ENCODE measurements around the gene BLMH. TPM values are rescaled to one million over a fixed set of nuclear protein-coding genes. Genes with fewer than 3 reads are reported as not detected.
A peak's percentile ranks its signal among the peaks of the same experiment; 100 is the strongest.

The BLMH gene
- total RNA-seq, 1 donor = 39.8 TPM

DNA sequence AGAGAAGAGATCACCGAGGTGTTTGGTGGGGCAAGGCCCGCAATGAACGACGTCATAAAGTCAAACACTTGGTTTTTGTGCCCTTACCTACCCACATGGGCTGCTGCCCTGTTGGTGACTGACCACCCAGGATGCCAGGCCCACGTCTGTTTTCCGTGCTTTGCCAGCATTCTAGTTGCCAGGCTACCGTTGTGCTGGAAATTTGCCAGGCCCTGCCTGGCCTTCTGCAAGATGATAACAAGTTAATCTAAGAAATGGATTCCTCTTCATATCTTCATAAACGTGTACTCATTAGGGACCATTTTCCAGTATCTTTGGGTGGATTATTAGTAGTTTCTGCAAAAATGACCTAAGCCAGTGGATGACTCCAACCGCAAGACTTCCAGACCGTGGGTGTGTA lies 91.6 kb downstream of the BLMH start:
- H2AFZ ChIP-seq (ENCODE audit: low read length) = no peak overlapping the region
- no peaks in the 10 kb centered on the region for H3K36me3 ChIP-seq (ENCODE audit: insufficient read depth, low read length)
- H3K9me3 ChIP-seq (ENCODE audit: low read depth, low read length) = no peaks in the 10 kb centered on the region
- no peak overlapping the region for H3K4me3 ChIP-seq (ENCODE audit: insufficient read depth, low read length)
- TF ChIP-seq, protein P1, sequence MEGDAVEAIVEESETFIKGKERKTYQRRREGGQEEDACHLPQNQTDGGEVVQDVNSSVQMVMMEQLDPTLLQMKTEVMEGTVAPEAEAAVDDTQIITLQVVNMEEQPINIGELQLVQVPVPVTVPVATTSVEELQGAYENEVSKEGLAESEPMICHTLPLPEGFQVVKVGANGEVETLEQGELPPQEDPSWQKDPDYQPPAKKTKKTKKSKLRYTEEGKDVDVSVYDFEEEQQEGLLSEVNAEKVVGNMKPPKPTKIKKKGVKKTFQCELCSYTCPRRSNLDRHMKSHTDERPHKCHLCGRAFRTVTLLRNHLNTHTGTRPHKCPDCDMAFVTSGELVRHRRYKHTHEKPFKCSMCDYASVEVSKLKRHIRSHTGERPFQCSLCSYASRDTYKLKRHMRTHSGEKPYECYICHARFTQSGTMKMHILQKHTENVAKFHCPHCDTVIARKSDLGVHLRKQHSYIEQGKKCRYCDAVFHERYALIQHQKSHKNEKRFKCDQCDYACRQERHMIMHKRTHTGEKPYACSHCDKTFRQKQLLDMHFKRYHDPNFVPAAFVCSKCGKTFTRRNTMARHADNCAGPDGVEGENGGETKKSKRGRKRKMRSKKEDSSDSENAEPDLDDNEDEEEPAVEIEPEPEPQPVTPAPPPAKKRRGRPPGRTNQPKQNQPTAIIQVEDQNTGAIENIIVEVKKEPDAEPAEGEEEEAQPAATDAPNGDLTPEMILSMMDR (IDR thresholded peaks at IDR 0.05; ENCODE audit: extremely low read depth, low read depth, low read length) = no peak
- H3K79me2 ChIP-seq (ENCODE audit: insufficient read depth, low read length) = no peaks in the 10 kb centered on the region
- peaks cover 12% of the 10 kb centered on the region for H3K4me1 ChIP-seq (ENCODE audit: insufficient read depth, low read length)
- no peak for DNase-seq (ENCODE audit: insufficient read length, low spot score, missing footprints)
- no peaks in the 10 kb centered on the region for H3K27me3 ChIP-seq (ENCODE audit: insufficient read depth, low read length)
- H3K27ac ChIP-seq (ENCODE audit: low read depth, low read length) = peak overlapping the region; percentile 52
- H4K20me1 ChIP-seq (ENCODE audit: insufficient read depth, low read length) = no peaks in the 10 kb centered on the region
- H3K4me2 ChIP-seq (ENCODE audit: insufficient read depth, low read length) = no peak overlapping the region

- H3K27ac ChIP-seq (ENCODE audit: low read depth, low read length) = peak overlapping the region; percentile 52
- no peak overlapping the region for H2AFZ ChIP-seq (ENCODE audit: low read length)
- TF ChIP-seq, protein P1 (IDR thresholded peaks at IDR 0.05; ENCODE audit: extremely low read depth, low read depth, low read length) = no peak
- H3K36me3 ChIP-seq (ENCODE audit: insufficient read depth, low read length) = no peaks in the 10 kb centered on the region
- H3K9me3 ChIP-seq (ENCODE audit: low read depth, low read length) = no peaks in the 10 kb centered on the region
- H3K27me3 ChIP-seq (ENCODE audit: insufficient read depth, low read length) = no peaks in the 10 kb centered on the region
- no peaks in the 10 kb centered on the region for H4K20me1 ChIP-seq (ENCODE audit: insufficient read depth, low read length)
- H3K4me2 ChIP-seq (ENCODE audit: insufficient read depth, low read length) = no peak overlapping the region
- H3K79me2 ChIP-seq (ENCODE audit: insufficient read depth, low read length) = no peaks in the 10 kb centered on the region
- no peak for DNase-seq (ENCODE audit: insufficient read length, low spot score, missing footprints)
- H3K4me3 ChIP-seq (ENCODE audit: insufficient read depth, low read length) = no peak overlapping the region
- peaks cover 12% of the 10 kb centered on the region for H3K4me1 ChIP-seq (ENCODE audit: insufficient read depth, low read length)
Measured at GRCh38 chr17:30199600-30199999, 92.1 kb downstream of the BLMH start.

Small RNAs within 50 kb of the gene (small RNA-seq; reads per million reads assigned to genes)
- 10.4 reads per million, percentile 92 among the genes with 10 or more reads in this experiment for gene RF00154
- gene RNU6-1267P = not detected

Other genes starting within 250 kb of the BLMH start
- gene NSRP1, start 175.1 kb downstream of the BLMH start, total RNA-seq = 11.2 and 12.7 TPM in 2 replicates
- gene SLC6A4, start 56.2 kb downstream of the BLMH start, total RNA-seq = 0.36 TPM in 1 of 2 replicates, not detected in the other
- gene TMIGD1, start 42.1 kb upstream of the BLMH start, total RNA-seq = not detected in 2 replicates
- gene CPD, start 87.0 kb upstream of the BLMH start, total RNA-seq = 95.2 and 146 TPM in 2 replicates
- 22.7 and 29.3 TPM in 2 replicates for gene GOSR1, start 185.5 kb upstream of the BLMH start, total RNA-seq

All from osteoblast (primary cell).